Uterus (tissue), 2 donors: Measurements from ENCODE around the gene ATAD3B.

ENCODE experiments used
- CTCF ChIP-seq, 4 experiments: fragments of 200-600 bp in 2 of 4; fragments of 450-650 bp in 2 of 4; sonication (generic) in 2 of 4; IDR thresholded peaks; one replicate each; pipeline ENCODE4 v1.5.1; 2016 to 2019; ENCODE audit warnings: antibody characterized with exemption in 4 of 4, mild to moderate bottlenecking in 2 of 4, moderate library complexity in 1 of 4
- POLR2A ChIP-seq, 2 donors: fragments of 450-650 bp; IDR thresholded peaks; one replicate each; pipeline ENCODE4 v1.6.1; 2016; ENCODE audit warnings: antibody characterized with exemption in 2 of 2, mild to moderate bottlenecking in 1 of 2, moderate library complexity in 1 of 2

GRCh38 chr1:1435106-1435903 is 36.3 kb upstream of the ATAD3B start, which contains the start of gene VWA1:
- TF ChIP-seq CTCF (IDR thresholded peaks at IDR 0.05) (no peak), POLR2A (IDR thresholded peaks at IDR 0.05) (peak; percentile 51 to 73)
